ENCODE results near the gene WFS1. TPM values are rescaled to one million over a fixed set of nuclear protein-coding genes. Genes with fewer than 3 reads are reported as not detected.

The WFS1 gene
- total and polyA plus RNA-seq, 9 of the 15 experiments (the other 6 are each of a cell fraction or from before 2014, with no cell fraction given) = 0.01 to 0.29 (median 0.03) TPM; not detected in 5

DNA sequence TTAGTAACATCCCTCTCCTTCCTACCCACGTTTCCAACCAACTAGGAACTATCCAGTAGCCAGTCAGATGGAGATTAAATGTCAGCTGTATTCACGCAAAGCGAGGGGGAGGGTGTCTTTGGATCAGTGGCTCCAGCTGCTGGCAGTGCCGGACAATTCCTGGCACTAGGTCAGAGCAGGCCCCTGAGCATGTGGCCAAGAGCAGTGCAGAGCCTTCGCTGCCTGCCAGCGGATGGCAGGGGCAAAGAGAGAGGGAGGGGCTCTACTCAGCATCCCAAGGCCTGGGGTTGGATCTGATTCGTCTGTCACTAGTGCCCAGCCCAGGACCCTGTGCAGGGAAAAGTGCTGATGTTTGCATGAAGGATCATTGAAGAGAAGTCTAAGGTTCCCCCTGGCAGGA is 40.6 kb upstream of the WFS1 start:
- Histone ChIP-seq H3K4me3 (no peak overlapping the region), H3K4me1 (replicated peaks in 1 of 2; ENCODE audit: control insufficient read depth in 2 of 2, insufficient read depth in 2 of 2, low read length in 2 of 2) (no peaks in the 10 kb centered on the region; a peak in 1 of 5 replicates), H2AFZ (ENCODE audit: low read depth, low read length) (no peak overlapping the region), H3K4me2 (ENCODE audit: insufficient read depth, low read length) (no peak overlapping the region), H3K9ac (ENCODE audit: insufficient read depth in 1 of 2, low read depth in 2 of 2, low read length in 2 of 2) (no peak overlapping the region), H4K20me1 (replicated peaks; ENCODE audit: control insufficient read depth, insufficient read depth, low read length) (no peaks in the 10 kb centered on the region), H3K27me3 (ENCODE audit: control insufficient read depth in 2 of 2, insufficient read depth in 2 of 2, low read length in 2 of 2) (peaks cover 0 to 15% of the 10 kb centered on the region in 2 experiments; a peak in 2 of 5 replicates), H3K36me3 (ENCODE audit: control insufficient read depth, insufficient read depth, low read length) (no peaks in the 10 kb centered on the region), H3K9me3 (replicated peaks; ENCODE audit: control insufficient read depth, insufficient read depth, low read depth, low read length) (no peaks in the 10 kb centered on the region), H3K27ac (ENCODE audit: extremely low read depth, low read depth, low read length) (no peak overlapping the region), H3K79me2 (ENCODE audit: control insufficient read depth, insufficient read depth, low read length) (no peaks in the 10 kb centered on the region), H3K9me1 (ENCODE audit: control insufficient read depth, insufficient read depth, low read length) (no peaks in the 10 kb centered on the region)
- CTCF ChIA-PET (ENCODE audit: low intra/inter-chr PET ratio) = no interaction called here
- TF ChIP-seq RBM22 (IDR thresholded peaks at IDR 0.05; ENCODE audit: low read depth, low read length, poor library complexity, severe bottlenecking) = no peak
- FAIRE-seq (no peak), DNase-seq (ENCODE audit: extremely low read depth in 1 of 4, low spot score in 3 of 4) (no peak), ATAC-seq (no peak)
- 2% methylated on average over 7 of the region's 7 CpGs for WGBS (ENCODE audit: insufficient coverage, low coverage, missing lambda C conversion rate)
- intact Hi-C loops (cut with micrococcal nuclease) (no loop called here), in situ Hi-C loops (cut with MboI) (no loop called here)
- no TSS peak for BruUV-seq (replicated peaks)
- POLR2A ChIA-PET = no interaction called here

DNA sequence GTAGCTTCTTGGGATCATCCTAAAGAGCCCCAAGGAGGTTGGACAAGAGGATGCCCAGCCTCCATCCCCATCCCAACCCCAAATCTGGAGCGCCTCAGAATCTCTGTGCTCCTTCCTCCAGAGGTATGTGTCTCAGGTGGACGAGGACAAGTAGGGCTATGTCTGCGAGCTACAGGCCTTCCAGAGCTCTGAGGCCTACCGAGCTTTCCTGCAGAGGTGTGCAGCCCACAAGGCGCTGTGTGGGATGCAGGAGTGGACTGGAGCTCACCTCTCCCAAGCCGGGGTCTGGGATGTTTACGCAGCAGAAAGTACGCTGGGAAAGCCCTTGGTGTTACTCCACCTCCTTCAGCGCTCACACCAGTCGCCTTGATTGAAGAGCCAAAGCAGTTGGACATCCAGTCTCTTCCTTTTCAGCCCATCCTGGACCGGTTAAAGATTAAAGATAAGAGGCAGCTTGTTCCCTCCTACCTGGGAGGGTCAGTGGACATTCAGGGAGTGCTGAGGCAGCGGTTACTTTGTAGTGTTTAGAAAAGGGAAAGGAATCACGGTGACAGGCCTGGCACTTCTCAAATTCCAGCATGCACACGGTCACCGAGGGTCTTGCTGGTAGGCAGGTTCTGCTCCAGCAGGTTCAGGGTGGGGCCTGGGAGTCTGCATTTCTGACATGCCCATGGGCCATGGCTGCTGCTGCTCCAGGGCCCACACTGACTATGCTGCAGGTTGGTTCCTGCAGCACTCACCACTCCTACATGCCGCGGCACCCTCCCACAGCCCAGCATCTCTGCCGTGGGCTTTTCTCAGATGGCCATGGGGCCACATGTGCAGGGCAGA is 39.8 kb upstream of the WFS1 start:
- no peak overlapping the region for H3K27ac ChIP-seq (ENCODE audit: extremely low read depth, low read depth, low read length)
- no peaks in the 10 kb centered on the region; a peak in 1 of 5 replicates for H3K4me1 ChIP-seq (replicated peaks in 1 of 2; ENCODE audit: control insufficient read depth in 2 of 2, insufficient read depth in 2 of 2, low read length in 2 of 2)
- no peaks in the 10 kb centered on the region for H3K9me3 ChIP-seq (replicated peaks; ENCODE audit: control insufficient read depth, insufficient read depth, low read depth, low read length)
- BruUV-seq (replicated peaks) = no TSS peak
- no peak overlapping the region for H2AFZ ChIP-seq (ENCODE audit: low read depth, low read length)
- no peak overlapping the region for H3K4me2 ChIP-seq (ENCODE audit: insufficient read depth, low read length)
- H3K79me2 ChIP-seq (ENCODE audit: control insufficient read depth, insufficient read depth, low read length) = no peaks in the 10 kb centered on the region
- H4K20me1 ChIP-seq (replicated peaks; ENCODE audit: control insufficient read depth, insufficient read depth, low read length) = no peaks in the 10 kb centered on the region
- FAIRE-seq (no peak), DNase-seq (ENCODE audit: extremely low read depth in 1 of 4, low spot score in 3 of 4) (no peak), ATAC-seq (no peak)
- ChIA-PET POLR2A (no interaction called here), CTCF (ENCODE audit: low intra/inter-chr PET ratio) (no interaction called here)
- peaks cover 0 to 15% of the 10 kb centered on the region in 2 experiments; a peak in 2 of 5 replicates for H3K27me3 ChIP-seq (ENCODE audit: control insufficient read depth in 2 of 2, insufficient read depth in 2 of 2, low read length in 2 of 2)
- intact Hi-C loops (cut with micrococcal nuclease) (no loop called here), in situ Hi-C loops (cut with MboI) (no loop called here)
- no peaks in the 10 kb centered on the region for H3K9me1 ChIP-seq (ENCODE audit: control insufficient read depth, insufficient read depth, low read length)
- 3% methylated on average over 18 of the region's 18 CpGs for WGBS (ENCODE audit: insufficient coverage, low coverage, missing lambda C conversion rate)
- H3K4me3 ChIP-seq = no peak overlapping the region
- H3K9ac ChIP-seq (ENCODE audit: insufficient read depth in 1 of 2, low read depth in 2 of 2, low read length in 2 of 2) = no peak overlapping the region
- H3K36me3 ChIP-seq (ENCODE audit: control insufficient read depth, insufficient read depth, low read length) = no peaks in the 10 kb centered on the region
- TF ChIP-seq RFX1 (IDR thresholded peaks at IDR 0.05) (no peak), KDM1A (IDR thresholded peaks at IDR 0.05) (no peak), ZNF699 (CRISPR knock-in tag; IDR thresholded peaks at IDR 0.05; ENCODE audit: insufficient replicate concordance) (no peak), NEUROD1 (IDR thresholded peaks at IDR 0.05; ENCODE audit: borderline replicate concordance, low read depth, low read length, partially characterized antibody) (no peak), TSC22D4 (tag; IDR thresholded peaks at IDR 0.05) (no peak), ZBTB17 (CRISPR knock-in tag; IDR thresholded peaks at IDR 0.05) (no peak), ZNF79 (CRISPR knock-in tag; IDR thresholded peaks at IDR 0.05; ENCODE audit: low read depth) (no peak), ZNF408 (CRISPR knock-in tag; IDR thresholded peaks at IDR 0.05; ENCODE audit: low read depth) (no peak), OTX1 (CRISPR knock-in tag; IDR thresholded peaks at IDR 0.05) (no peak), NR3C1 (CRISPR knock-in tag; IDR thresholded peaks at IDR 0.05) (no peak)
- TF ChIP-seq, protein P1, sequence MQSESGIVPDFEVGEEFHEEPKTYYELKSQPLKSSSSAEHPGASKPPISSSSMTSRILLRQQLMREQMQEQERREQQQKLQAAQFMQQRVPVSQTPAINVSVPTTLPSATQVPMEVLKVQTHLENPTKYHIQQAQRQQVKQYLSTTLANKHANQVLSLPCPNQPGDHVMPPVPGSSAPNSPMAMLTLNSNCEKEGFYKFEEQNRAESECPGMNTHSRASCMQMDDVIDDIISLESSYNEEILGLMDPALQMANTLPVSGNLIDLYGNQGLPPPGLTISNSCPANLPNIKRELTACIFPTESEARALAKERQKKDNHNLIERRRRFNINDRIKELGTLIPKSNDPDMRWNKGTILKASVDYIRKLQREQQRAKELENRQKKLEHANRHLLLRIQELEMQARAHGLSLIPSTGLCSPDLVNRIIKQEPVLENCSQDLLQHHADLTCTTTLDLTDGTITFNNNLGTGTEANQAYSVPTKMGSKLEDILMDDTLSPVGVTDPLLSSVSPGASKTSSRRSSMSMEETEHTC (IDR thresholded peaks at IDR 0.05) = no peak
- TF ChIP-seq, protein P2, sequence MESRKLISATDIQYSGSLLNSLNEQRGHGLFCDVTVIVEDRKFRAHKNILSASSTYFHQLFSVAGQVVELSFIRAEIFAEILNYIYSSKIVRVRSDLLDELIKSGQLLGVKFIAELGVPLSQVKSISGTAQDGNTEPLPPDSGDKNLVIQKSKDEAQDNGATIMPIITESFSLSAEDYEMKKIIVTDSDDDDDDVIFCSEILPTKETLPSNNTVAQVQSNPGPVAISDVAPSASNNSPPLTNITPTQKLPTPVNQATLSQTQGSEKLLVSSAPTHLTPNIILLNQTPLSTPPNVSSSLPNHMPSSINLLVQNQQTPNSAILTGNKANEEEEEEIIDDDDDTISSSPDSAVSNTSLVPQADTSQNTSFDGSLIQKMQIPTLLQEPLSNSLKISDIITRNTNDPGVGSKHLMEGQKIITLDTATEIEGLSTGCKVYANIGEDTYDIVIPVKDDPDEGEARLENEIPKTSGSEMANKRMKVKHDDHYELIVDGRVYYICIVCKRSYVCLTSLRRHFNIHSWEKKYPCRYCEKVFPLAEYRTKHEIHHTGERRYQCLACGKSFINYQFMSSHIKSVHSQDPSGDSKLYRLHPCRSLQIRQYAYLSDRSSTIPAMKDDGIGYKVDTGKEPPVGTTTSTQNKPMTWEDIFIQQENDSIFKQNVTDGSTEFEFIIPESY (CRISPR knock-in tag; IDR thresholded peaks at IDR 0.05) = no peak

All from K562 (cell line).